ENCODE data around the gene ADGRG6.

Gene ADGRG6

GRCh38 chr6:142286088-142286409 is 15.8 kb upstream of the ADGRG6 start:
- no peaks in the 10 kb centered on the region for H3K9me3 ChIP-seq (ENCODE audit: insufficient read depth, low read depth, low read length)
- H4K20me1 ChIP-seq (ENCODE audit: insufficient read depth, low read length, poor library complexity, severe bottlenecking), result no peaks in the 10 kb centered on the region
- no peak overlapping the region for H3K9ac ChIP-seq (ENCODE audit: low read depth, low read length, poor library complexity, severe bottlenecking)
- H3K27me3 ChIP-seq (ENCODE audit: insufficient read depth, low read length, poor library complexity, severe bottlenecking), result no peaks in the 10 kb centered on the region
- H3F3A ChIP-seq (ENCODE audit: low read depth), result no peaks in the 10 kb centered on the region
- H3K36me3 ChIP-seq (ENCODE audit: insufficient read depth, low read length), result no peaks in the 10 kb centered on the region
- H3K79me2 ChIP-seq (ENCODE audit: insufficient read depth, low read length), result no peaks in the 10 kb centered on the region
- no peak overlapping the region for H3K4me3 ChIP-seq (ENCODE audit: low read length, poor library complexity, severe bottlenecking)
- H2AFZ ChIP-seq (ENCODE audit: low read length), result no peak overlapping the region
- H3K4me2 ChIP-seq (ENCODE audit: low read depth, low read length, poor library complexity, severe bottlenecking), result no peak overlapping the region
- H3K9me2 ChIP-seq (replicated peaks; ENCODE audit: low read depth, low read length), result no peaks in the 10 kb centered on the region
- TF ChIP-seq EZH2phosphoT487 (IDR thresholded peaks at IDR 0.05; ENCODE audit: borderline replicate concordance), result no peak
- TF ChIP-seq CTCF (conservative IDR thresholded peaks at IDR 0.05; ENCODE audit: low read length), result no peak
- H3K4me1 ChIP-seq (ENCODE audit: insufficient read depth, low read length, poor library complexity, severe bottlenecking), result no peaks in the 10 kb centered on the region

GRCh38 chr6:142289687-142290086 is 12.1 kb upstream of the ADGRG6 start:
- Histone ChIP-seq H3K4me2 (ENCODE audit: low read depth, low read length, poor library complexity, severe bottlenecking) (no peak overlapping the region), H3K9ac (ENCODE audit: low read depth, low read length, poor library complexity, severe bottlenecking) (no peak overlapping the region), H3K79me2 (ENCODE audit: insufficient read depth, low read length) (no peaks in the 10 kb centered on the region), H3K9me3 (ENCODE audit: insufficient read depth, low read depth, low read length) (no peaks in the 10 kb centered on the region), H3K27me3 (ENCODE audit: insufficient read depth, low read length, poor library complexity, severe bottlenecking) (no peaks in the 10 kb centered on the region), H3K36me3 (ENCODE audit: insufficient read depth, low read length) (no peaks in the 10 kb centered on the region), H3K9me2 (replicated peaks; ENCODE audit: low read depth, low read length) (no peaks in the 10 kb centered on the region), H3K4me3 (ENCODE audit: low read length, poor library complexity, severe bottlenecking) (no peak overlapping the region), H2AFZ (ENCODE audit: low read length) (no peak overlapping the region), H4K20me1 (ENCODE audit: insufficient read depth, low read length, poor library complexity, severe bottlenecking) (no peaks in the 10 kb centered on the region), H3K4me1 (ENCODE audit: insufficient read depth, low read length, poor library complexity, severe bottlenecking) (no peaks in the 10 kb centered on the region), H3F3A (ENCODE audit: low read depth) (no peaks in the 10 kb centered on the region)
- TF ChIP-seq CTCF (conservative IDR thresholded peaks at IDR 0.05; ENCODE audit: low read length), result no peak
- TF ChIP-seq EZH2phosphoT487 (IDR thresholded peaks at IDR 0.05; ENCODE audit: borderline replicate concordance), result no peak

- Histone ChIP-seq H3K36me3 (ENCODE audit: insufficient read depth, low read length) (no peaks in the 10 kb centered on the region), H2AFZ (ENCODE audit: low read length) (no peak overlapping the region), H3K79me2 (ENCODE audit: insufficient read depth, low read length) (no peaks in the 10 kb centered on the region), H3K4me1 (ENCODE audit: insufficient read depth, low read length, poor library complexity, severe bottlenecking) (no peaks in the 10 kb centered on the region), H3K9ac (ENCODE audit: low read depth, low read length, poor library complexity, severe bottlenecking) (no peak overlapping the region), H3F3A (ENCODE audit: low read depth) (no peaks in the 10 kb centered on the region), H3K4me2 (ENCODE audit: low read depth, low read length, poor library complexity, severe bottlenecking) (no peak overlapping the region), H4K20me1 (ENCODE audit: insufficient read depth, low read length, poor library complexity, severe bottlenecking) (no peaks in the 10 kb centered on the region), H3K27me3 (ENCODE audit: insufficient read depth, low read length, poor library complexity, severe bottlenecking) (no peaks in the 10 kb centered on the region), H3K9me3 (ENCODE audit: insufficient read depth, low read depth, low read length) (no peaks in the 10 kb centered on the region), H3K4me3 (ENCODE audit: low read length, poor library complexity, severe bottlenecking) (no peak overlapping the region), H3K9me2 (replicated peaks; ENCODE audit: low read depth, low read length) (no peaks in the 10 kb centered on the region)
- no peak for TF ChIP-seq EZH2phosphoT487 (IDR thresholded peaks at IDR 0.05; ENCODE audit: borderline replicate concordance)
- TF ChIP-seq CTCF (conservative IDR thresholded peaks at IDR 0.05; ENCODE audit: low read length), result no peak
Observed at GRCh38 chr6:142290851-142291250, 11.0 kb upstream of the ADGRG6 start.
